GM18861 (cell line): ENCODE measurements around the gene ISG20L2.

Experiments
- ATAC-seq: cut with Tn5 transposase; IDR thresholded peaks from one replicate; pipeline ENCODE4 v1.9.1; 2021; ENCODE audit not compliant: unreplicated experiment

Gene ISG20L2

GRCh38 chr1:156742017-156742416 lies 13.5 kb upstream of the ISG20L2 start:
- ATAC-seq = no peak

DNA sequence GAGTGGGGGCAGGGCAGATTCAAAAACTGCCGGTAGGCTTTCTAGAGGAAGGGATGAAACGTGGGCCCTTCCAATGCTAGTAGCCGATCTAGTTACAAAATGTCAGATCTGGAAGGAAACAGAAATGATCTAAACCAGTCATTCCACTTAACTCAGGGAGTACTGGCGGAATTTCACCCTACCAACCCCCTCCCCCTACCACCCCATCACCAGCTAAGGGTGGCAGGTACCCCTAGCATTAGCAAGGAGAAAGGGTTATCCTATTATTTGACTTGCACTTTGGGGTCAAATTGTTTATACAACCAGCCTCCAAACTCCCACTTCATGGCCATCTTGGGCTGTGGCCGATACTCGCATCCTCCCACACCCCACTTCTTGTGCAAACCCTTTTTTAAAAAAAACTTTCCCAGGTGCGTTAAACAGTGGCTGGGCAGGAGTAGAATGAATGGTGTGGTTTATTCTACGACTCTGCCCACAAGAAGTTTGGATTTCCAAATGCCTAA lies 13.0 kb upstream of the ISG20L2 start:
- peak; percentile 1 for ATAC-seq

- peak; percentile 82 for ATAC-seq
These were observed 12.3 kb upstream of the ISG20L2 start, which contains the start of gene MRPL24 for GRCh38 chr1:156740741-156741480. MRPL24 (minus strand) TSS chr1:156741088; CDS start chr1:156738704, 2,384 bp downstream.

DNA sequence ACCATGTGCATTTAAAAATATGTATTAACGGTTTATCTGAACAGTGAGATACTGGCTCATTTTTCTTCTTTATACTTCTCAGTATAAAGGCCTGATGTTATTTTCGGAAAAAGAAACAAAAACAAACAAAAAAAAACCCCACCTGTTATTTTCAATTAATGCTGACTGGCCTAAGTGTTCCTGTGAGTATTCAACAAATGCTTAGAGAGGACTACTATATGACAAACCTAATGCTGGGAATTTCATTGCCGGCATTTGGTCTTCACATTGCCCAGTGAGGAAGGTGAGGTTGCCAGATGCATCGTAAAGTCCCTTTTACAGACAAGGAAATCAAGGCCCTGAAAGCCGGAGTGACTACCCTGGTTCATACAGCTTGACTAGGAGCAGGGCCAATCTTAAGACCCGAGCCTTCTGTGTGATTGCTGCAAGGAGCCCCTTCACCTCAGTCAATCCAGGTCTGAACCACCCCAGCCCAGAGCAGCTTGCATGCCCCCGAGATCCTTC lies 11.7 kb upstream of the ISG20L2 start:
- ATAC-seq = peak; percentile 3

- ATAC-seq = no peak
These were observed 10.3 kb upstream of the ISG20L2 start for GRCh38 chr1:156738916-156739315.

DNA sequence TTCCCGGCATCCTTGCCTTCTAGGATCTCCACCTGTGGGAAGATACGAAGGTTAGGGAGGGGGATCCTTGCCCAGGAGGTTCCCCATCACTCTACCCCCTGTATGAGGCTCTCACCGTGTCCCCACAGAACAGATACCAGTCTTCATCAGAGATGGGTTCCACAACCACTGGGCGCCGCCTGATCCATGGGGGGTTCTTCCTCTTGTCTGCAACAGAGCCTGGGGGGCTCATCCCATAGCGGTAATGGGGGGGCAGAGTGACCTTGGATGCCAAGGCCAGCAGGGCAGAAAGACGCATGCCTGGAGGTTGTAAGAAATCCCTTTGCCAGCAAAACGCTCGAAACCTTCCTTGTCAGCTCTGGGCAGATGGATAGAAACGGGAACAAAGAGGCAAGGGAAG lies 9.8 kb upstream of the ISG20L2 start:
- no peak for ATAC-seq

- no peak for ATAC-seq
These were observed 5.5 kb upstream of the ISG20L2 start for GRCh38 chr1:156733989-156734584.

- peak; percentile 26 for ATAC-seq
These were observed 504 bp downstream of the ISG20L2 start, which contains the start of gene METTL25B for GRCh38 chr1:156727926-156728598. METTL25B (plus strand) TSS chr1:156728469; CDS start chr1:156729105, 636 bp downstream.

GRCh38 chr1:156727492-156727891 lies 1.1 kb downstream of the ISG20L2 start:
- ATAC-seq = no peak

DNA sequence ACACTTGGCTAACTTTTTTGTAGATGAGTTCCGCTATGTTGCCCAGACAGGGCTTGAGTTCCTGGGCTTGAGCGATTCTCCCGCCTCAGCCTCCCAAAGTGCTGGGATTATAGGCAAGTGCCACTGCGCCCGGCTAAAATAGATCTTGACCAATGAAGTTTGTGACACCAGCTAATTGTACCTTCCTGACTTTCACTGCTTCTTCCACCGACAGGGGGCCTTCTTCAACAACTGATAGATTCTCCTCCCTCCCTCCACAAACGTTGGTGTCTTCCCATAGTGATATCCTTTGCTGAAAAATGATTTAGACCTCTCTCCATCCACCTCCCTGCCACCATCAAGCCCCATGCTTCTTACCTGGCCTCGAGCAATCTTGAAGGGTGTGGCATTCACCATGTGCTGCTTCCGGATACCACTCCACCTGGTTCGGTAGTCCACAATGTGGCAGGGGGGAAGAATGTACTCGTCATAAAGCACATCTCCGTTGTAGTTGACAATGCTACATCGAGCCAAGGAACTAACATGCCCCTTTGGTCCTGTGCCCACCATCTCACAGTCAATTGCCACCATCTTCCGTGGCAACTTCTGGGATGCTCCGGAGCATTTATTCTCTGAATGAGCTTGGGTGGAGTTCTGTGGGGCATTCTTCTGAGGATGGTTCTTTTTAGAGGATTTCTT lies 1.9 kb downstream of the ISG20L2 start:
- no peak for ATAC-seq

- ATAC-seq = peak; percentile 38
These were observed 2.8 kb downstream of the ISG20L2 start for GRCh38 chr1:156725683-156726280.

- no peak for ATAC-seq
These were observed 7.0 kb downstream of the ISG20L2 start for GRCh38 chr1:156721535-156721934.

DNA sequence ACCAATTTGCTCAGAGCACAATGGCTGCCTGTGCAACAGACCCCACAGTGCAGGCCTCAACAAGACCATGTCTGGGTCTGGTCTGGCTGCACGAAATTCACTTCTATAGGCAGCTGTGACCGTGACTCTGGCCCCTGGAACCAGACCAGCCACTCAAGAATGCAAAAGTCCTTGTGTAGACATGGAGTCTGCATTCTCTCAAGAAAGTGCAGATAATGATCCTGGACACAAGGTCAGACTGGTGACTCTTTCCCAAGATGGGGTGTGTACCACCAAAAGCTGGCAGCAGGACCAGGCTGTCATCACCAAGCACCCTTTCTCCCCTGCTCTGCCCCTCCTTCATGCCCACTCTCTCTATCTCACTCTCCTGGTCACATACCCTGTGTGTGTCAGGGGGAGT lies 7.4 kb downstream of the ISG20L2 start:
- no peak for ATAC-seq

GRCh38 chr1:156717351-156717750 lies 11.2 kb downstream of the ISG20L2 start:
- no peak for ATAC-seq

DNA sequence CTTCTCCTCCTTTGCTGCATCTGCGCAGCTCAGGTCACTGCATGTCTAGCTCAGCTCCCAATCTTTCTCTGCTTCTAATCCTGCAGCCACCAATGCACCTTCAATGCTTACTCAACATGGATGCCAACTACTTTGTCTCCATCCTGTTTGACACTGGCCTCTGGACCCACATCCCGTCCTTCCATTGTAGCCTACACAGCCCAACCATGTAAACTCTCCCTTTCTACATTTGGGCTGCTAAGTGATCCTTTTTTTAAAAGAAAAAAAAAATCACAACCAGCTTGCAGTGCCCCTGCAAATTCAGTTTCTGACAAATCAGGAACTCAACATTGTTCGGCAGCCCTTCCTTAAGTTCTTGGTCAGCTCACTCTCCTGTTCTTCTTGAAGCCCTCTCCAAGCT lies 13.7 kb downstream of the ISG20L2 start:
- ATAC-seq = no peak

DNA sequence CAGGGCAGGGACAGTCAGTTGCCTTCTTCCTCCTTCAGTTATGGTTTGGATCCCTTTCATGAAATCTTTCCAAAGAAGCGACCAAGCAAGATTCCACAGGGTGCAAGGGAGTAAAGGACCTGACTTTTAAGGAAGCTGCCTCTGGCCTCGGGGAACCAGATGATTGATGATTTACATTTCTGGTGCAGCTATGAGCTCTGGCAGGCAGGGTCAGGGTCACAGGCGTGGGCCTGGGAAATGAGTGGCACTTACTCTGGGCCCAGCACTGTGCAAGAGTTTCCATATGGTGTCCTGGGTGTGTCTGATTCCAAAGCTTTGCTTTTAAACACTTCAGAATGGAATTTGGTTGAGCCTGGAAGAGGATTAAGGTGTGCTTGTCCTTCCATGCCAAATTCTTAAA lies 15.9 kb downstream of the ISG20L2 start:
- ATAC-seq = no peak

DNA sequence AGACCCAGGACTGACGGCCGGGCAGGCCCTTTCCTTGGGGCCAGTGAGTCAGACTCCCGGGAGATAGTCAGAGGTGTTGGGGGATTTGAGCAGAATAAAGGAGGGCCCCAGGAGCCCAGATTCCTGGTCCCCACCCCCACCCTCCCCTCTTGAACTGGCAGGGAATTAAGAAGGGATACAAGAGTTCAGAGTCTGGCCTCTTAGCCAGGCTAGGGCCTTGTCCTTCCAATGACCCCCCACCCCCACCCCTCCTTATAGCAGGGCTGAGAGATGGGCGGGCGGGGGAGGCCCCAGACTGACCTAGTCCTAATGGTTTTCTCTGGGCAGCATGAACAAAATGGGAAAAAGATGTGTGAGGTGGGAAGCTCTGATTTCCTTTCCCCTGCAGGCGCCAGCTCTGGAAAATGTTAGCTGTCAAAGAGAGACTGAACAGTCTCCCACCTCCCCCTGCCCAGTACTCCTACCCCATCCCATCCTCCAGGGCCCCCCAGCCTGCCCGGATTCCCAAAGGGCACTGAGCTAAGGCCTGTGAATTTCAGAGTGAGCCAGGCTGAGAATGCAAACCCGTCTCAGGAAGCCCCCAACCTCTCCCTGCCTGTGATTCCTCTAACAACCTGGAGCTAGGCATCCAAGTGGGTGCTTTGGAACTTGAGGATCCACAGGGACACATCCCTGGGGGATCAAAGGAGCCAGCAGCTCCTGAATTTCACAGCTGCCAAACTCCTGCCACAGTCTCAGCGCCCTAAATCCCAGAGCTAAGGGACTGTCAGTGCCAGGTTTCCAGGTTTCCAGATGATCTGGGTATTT lies 17.4 kb downstream of the ISG20L2 start:
- ATAC-seq = no peak

- no peak for ATAC-seq
These were observed 18.6 kb downstream of the ISG20L2 start for GRCh38 chr1:156709757-156710489.

DNA sequence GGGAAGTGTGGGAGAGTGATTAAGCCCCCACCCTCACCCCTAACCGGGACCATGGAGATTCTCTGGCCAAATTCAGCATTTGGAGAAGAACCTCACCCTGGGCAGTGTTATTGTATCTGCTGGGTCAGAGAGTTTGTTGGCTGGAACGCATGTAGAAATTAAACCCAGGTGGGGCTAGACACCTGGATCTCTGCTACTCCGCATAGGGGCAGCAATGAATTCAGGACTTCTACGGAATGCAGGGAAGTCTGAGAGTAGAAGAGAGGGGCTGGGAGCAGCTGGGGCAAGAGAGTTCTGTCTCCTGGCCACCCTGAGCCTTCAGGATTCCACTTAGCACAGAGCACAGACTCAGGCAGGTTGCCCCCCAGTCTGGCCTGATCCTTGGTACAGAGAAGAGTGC lies 19.5 kb downstream of the ISG20L2 start:
- ATAC-seq = no peak
